Coronary artery (tissue), 2 donors: ENCODE measurements around the gene ARHGAP18.

Source experiments
- DNase-seq: peaks from one replicate; pipeline ENCODE4 v3.0.0-alpha.2; 2017; ENCODE audit warnings: low spot score
- H3K27ac ChIP-seq, 2 donors: fragments of 200-600 bp; sonication (generic); one replicate each; pipeline ENCODE4 v1.5.1; 2016 to 2019
- H3K4me3 ChIP-seq: fragments of 200-600 bp; sonication (generic); 2 replicates; pipeline ENCODE4 v1.5.1; 2016; ENCODE audit warnings: mild to moderate bottlenecking, moderate library complexity
- CTCF ChIP-seq: fragments of 200-600 bp; sonication (generic); IDR thresholded peaks from one replicate; pipeline ENCODE4 v1.5.1; 2019; ENCODE audit warnings: antibody characterized with exemption

Gene ARHGAP18

GRCh38 chr6:129568015-129568414 lies 142.0 kb downstream of the ARHGAP18 start:
- no peak for TF ChIP-seq CTCF
- DNase-seq = no peak
- Histone ChIP-seq H3K27ac (no peak overlapping the region), H3K4me3 (no peak overlapping the region)

DNA sequence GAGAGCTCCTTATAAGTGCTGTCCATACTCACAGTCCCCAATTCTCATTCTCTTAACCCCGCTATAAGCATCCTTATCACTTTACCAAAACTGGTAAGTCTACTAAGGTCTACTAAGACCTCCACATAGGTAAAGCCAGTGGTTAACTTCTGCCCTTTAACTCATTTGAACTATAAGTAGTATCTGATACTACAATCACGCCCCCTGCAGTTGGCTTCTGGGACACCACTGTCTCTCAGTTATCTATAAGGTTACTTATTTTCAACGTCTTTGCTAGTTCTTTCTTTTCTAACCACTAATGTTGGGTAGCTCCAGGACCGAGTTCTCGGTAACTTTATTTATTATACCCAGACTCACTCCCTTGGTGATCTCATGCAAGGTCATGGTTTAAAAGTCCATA lies 142.6 kb downstream of the ARHGAP18 start:
- no peak for TF ChIP-seq CTCF
- no peak overlapping the region for H3K4me3 ChIP-seq
- DNase-seq = no peak
- no peak overlapping the region for H3K27ac ChIP-seq

DNA sequence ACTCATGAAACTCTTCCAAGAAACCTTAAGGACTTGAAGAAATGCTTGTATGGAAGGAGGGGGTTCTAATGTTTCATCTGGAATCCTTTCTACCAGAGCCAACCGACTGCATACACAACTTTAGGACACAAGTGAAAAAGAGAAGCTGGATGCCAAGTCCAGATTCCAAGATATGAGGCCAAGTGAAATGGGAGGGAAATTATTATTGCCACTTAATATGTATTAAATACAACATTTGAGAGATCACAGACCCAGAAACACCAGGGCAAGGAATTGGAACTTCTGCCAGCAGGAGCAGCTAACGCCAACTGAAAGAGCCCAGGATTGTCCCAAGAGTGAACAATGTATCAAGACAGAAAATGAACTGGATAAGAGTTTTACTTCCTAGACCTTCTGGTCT lies 144.2 kb downstream of the ARHGAP18 start:
- H3K4me3 ChIP-seq = no peak overlapping the region
- DNase-seq = no peak
- TF ChIP-seq CTCF = no peak
- no peak overlapping the region for H3K27ac ChIP-seq

- H3K27ac ChIP-seq = no peak overlapping the region
- H3K4me3 ChIP-seq = no peak overlapping the region
- no peak for TF ChIP-seq CTCF
- DNase-seq = no peak
Observed at GRCh38 chr6:129565366-129565765, 144.6 kb downstream of the ARHGAP18 start.

- TF ChIP-seq CTCF = no peak
- no peak for DNase-seq
- Histone ChIP-seq H3K4me3 (no peak overlapping the region), H3K27ac (no peak overlapping the region)
Observed at GRCh38 chr6:129558248-129558647, 151.7 kb downstream of the ARHGAP18 start.

- H3K4me3 ChIP-seq = no peak overlapping the region
- DNase-seq = no peak
- no peak overlapping the region for H3K27ac ChIP-seq
- TF ChIP-seq CTCF = no peak
Observed at GRCh38 chr6:129555206-129555832, 154.7 kb downstream of the ARHGAP18 start.

GRCh38 chr6:129552413-129552812 lies 157.6 kb downstream of the ARHGAP18 start:
- no peak for DNase-seq
- no peak for TF ChIP-seq CTCF
- Histone ChIP-seq H3K27ac (no peak overlapping the region), H3K4me3 (no peak overlapping the region)
